Gastrocnemius medialis (tissue), 4 donors: ENCODE results near the gene SLC1A7.

ENCODE experiments used
- POLR2A ChIP-seq, 2 donors: fragments of 450-650 bp; IDR thresholded peaks; one replicate each; pipeline ENCODE4 v1.6.1; 2017; ENCODE audit warnings: antibody characterized with exemption in 2 of 2, mild to moderate bottlenecking in 2 of 2, moderate library complexity in 2 of 2
- TF ChIP-seq, protein P1 (sequence below), 5 experiments: fragments of 450-650 bp in 3 of 5; fragments of 200-600 bp in 2 of 5; sonication (generic) in 2 of 5; IDR thresholded peaks in 4 of 5; conservative IDR thresholded peaks in 1 of 5; 1 replicate in 4 of 5; 2 replicates in 1 of 5; pipeline ENCODE4 v1.5.1; 2016 to 2019; ENCODE audit warnings: antibody characterized with exemption in 5 of 5, mild to moderate bottlenecking in 3 of 5, moderate library complexity in 3 of 5

DNA sequence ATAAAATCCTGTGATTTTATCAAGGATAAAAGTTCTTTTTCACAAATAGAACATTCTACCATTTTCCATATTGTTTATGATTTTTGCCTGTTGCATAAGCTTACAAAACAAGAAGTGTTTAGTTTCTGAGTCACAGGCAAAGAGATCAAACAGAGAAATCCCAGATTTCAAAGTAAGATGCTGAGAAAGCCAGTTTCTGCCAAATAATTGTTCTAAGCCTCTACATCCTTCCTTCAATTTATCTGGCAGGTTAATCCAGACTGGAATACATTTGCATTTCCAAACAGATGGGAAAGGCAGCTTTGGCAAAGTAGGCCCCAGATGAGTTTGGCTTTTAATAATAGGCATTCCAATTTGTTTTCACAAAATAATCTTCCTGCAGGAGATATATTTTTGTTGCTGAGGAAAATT is 2.5 kb downstream of the SLC1A7 start:
- TF ChIP-seq, protein P1, sequence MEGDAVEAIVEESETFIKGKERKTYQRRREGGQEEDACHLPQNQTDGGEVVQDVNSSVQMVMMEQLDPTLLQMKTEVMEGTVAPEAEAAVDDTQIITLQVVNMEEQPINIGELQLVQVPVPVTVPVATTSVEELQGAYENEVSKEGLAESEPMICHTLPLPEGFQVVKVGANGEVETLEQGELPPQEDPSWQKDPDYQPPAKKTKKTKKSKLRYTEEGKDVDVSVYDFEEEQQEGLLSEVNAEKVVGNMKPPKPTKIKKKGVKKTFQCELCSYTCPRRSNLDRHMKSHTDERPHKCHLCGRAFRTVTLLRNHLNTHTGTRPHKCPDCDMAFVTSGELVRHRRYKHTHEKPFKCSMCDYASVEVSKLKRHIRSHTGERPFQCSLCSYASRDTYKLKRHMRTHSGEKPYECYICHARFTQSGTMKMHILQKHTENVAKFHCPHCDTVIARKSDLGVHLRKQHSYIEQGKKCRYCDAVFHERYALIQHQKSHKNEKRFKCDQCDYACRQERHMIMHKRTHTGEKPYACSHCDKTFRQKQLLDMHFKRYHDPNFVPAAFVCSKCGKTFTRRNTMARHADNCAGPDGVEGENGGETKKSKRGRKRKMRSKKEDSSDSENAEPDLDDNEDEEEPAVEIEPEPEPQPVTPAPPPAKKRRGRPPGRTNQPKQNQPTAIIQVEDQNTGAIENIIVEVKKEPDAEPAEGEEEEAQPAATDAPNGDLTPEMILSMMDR (IDR thresholded peaks at IDR 0.05 in 4 of 5, conservative IDR thresholded peaks at IDR 0.05 in 1 of 5) = no peak
- TF ChIP-seq POLR2A (IDR thresholded peaks at IDR 0.05) = no peak
